CD4-positive, alpha-beta T cell treated with Interleukin-17A for 1 hour (primary cell): ENCODE measurements around the gene C2CD4C.
"Not testable (repeated sequence)": the region's sequence is repeated elsewhere in the genome, so short reads cannot be mapped to it uniquely, and the experiment has no call there.

Experiments used
- DNase-seq: peaks from one replicate; pipeline ENCODE4 v3.0.0-alpha.2; 2020

Gene C2CD4C

DNA sequence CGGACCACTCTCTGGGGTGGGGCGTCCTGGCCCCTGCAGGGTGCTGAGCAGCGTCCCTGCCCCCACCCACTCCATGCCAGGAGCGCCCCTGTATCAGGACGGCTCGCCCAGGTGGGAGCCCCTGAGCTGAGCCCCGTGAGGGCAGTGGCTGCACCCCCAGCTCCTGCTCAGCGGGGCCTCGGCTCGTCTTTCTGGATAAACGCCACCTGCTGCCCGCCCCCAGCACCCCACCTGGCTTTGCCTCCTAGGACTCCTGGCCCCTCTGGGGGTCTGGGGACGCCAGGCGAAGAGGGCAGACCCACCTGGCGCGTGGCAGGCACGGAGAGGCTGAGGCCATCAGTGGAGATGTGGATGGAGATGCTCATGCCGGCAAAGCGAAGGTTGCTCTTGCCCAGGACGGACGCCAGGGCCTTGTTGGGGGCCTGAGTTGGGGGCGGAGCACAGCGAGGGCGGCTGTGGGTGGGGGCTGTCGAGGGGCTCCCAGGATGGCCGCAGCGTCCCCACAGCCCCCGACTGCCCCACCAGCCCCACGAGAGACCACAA, 29.5 kb upstream of the C2CD4C start:
- no peak for DNase-seq

DNA sequence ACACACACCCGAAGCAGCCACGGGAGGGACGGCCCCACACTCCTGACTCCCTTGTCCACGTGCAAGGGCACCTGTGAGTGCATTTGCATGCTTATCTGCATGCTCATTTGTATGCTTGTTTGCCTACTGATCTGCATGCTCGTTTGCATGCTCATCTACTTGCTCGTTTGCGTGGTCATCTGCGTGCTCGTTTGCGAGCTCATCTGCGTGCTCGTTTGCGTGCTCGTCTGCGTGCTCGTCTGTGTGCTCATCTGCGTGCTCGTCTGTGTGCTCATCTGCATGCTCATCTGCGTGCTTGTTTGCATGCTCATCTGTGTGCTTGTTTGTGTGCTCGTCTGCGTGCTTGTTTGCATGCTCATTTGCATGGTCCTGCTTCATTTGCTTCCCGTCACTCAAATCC, 28.1 kb upstream of the C2CD4C start:
- DNase-seq = no peak

GRCh38 chr19:436413-436950, 27.5 kb upstream of the C2CD4C start:
- no peak for DNase-seq

DNA sequence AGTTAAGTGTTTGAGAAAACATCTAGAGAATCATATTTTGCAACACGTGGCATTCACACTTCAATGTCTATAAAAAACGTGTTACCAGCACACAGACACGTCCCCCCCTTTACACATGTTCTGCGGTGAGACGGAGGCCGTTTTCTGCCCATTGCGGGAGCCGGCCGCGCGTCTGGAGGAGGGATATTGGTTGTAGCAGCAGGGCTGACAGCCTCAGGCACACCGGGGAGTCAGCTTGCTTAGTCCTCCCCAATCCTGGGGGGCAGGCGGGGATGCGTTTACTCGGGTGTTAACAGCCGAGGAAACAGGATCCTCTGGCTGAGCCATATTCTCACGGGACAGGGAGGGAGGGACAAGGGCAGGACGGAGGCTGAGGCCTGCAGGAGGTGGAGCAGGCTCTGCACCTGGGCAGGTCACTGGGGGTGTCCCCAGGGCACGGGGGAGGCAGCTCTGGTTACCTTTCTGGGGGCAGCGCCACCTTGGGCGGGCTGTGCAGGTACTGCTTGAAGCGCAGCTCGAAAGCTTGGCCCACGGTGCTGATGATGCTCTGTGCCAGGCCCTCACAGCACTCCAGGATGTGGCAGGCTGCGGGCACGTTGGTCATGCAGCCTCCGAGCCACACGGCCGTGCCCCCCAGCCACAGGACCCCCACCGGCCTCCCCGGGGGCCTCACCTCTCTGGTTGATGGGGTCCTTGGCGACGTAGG, 26.9 kb upstream of the C2CD4C start:
- DNase-seq = no peak

- DNase-seq = no peak
These were observed 26.2 kb upstream of the C2CD4C start for GRCh38 chr19:435056-435706.

DNA sequence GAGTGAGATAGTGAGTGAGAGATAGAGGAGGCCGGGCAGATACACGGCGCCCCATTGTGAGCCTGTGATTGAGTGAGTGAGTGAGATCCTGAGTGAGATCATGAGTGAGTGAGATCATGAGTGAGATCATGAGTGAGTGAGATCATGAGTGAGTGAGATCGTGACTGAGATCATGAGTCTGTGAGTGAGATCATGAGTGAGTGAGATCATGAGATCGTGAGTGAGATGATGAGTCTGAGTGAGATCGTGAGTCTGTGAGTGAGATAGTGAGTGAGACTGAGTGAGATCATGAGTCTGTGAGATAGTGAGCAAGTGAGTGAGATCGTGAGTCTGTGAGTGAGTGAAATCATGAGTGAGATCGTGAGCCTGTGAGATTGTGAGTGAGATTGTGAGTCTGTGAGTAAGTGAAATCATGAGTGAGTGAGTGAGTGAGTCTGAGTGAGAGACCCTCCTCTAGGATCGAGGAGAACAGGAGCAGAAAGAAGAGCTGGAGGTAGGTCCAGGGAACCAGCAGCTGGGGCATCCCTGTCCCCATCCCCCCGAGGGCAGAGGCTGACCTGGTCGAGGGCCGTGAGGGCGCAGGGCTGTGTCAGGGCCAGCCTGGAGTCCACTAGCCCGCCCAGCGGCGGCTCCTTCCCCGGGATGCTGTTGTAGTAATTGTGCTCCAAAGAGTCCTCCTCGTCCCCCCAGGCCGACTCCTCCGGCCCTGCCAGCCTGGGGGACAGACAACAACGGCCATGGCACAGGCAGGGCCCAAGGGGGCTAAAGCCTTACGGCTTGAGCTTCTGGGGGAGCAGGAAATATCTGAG, 25.4 kb upstream of the C2CD4C start:
- no peak for DNase-seq

DNA sequence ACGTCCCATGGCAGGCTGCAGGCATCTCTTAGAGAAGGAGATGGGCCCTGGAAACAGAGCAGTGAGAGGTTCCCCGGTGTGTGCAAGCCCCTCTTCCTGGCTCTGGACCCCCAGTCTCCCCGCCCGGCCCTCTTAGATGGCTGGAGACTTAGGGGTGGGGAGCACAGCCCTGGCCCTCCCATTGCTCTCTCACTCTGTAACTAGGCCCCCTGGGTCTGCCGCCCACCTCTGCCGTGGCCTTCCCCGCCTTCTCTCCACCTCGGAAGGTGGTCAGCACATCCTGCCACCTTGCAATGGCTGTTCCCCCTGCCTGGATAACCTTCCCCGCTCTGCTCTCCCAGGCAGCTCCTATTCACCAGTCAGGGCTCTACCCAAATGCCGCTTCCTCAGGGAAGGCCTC, 21.8 kb upstream of the C2CD4C start:
- no peak for DNase-seq

DNA sequence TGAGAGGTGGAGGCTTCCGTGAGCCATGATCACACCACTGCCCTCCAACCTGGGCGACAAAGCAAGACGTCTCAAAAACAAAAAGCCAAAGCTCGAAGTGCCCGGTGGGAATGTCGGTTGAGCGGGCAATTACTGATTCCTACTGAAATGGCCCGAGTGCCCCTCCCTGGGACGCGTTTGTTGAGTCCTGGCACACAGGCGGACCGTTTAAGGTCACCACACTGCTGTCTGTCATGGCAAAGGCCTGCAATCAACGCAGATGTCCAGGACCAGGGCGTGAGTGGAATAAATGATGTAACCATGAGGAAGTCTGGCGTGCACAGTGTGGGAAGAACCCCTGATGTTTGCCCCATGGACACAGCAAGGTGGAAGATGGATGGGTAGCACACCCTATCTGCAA, 19.2 kb upstream of the C2CD4C start:
- DNase-seq = no peak

- not testable (repeated sequence) for DNase-seq
These were observed 18.7 kb upstream of the C2CD4C start for GRCh38 chr19:427675-428074.

- no peak for DNase-seq
These were observed 17.9 kb upstream of the C2CD4C start for GRCh38 chr19:426725-427445.

GRCh38 chr19:425056-425455, 16.1 kb upstream of the C2CD4C start:
- no peak for DNase-seq

GRCh38 chr19:424546-424945, 15.6 kb upstream of the C2CD4C start:
- no peak for DNase-seq

- DNase-seq = no peak
These were observed 14.9 kb upstream of the C2CD4C start for GRCh38 chr19:423691-424466.

GRCh38 chr19:422917-423226, 13.9 kb upstream of the C2CD4C start:
- not testable (repeated sequence) for DNase-seq

- DNase-seq = no peak
These were observed 13.4 kb upstream of the C2CD4C start for GRCh38 chr19:422213-422916.

- DNase-seq = no peak
These were observed 11.0 kb upstream of the C2CD4C start for GRCh38 chr19:419721-420515.

DNA sequence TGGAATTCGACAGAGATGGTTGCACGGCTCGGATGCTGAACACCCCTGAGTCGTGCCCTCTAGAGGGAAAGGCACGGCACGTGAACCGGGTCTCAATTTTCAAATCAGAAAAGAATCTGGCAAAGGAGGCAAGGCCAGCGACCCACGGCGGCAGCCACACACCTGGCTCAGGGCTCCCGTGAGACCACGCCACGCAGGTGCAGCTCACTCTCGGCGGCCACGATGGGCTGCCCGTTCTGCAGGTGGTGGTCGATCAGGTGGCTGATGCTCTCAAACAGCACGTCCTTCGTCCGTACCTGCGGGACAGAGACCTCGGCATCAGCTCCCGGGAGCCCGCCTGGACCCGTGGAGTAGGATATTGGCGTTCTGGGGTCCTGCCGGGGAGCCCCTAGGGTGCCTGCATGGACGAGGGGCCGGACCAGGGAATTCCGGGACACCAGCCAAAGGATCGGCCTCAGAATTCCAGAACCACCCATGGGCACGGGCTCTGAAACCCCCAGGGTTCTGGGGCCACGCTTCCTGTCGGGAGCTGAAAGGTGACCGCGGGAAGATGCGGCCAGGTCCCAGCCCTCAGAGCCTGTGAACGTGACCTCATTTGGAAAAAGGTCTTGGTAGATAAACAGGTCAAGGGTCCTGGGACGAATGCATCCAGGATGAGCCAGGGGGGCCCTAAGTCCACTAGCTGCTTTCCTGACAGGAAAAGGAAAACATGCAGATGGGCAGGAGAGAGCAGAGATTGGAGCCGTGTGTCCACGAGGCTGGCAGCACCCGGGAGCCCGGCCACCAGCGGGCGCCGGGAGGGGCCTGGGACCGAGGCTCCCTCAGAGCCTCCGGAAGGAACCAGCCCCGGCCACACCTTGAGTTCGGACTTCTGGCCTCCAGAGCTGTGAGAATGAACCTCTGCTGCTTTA, 10.1 kb upstream of the C2CD4C start:
- no peak for DNase-seq

- no peak for DNase-seq
These were observed 7.5 kb upstream of the C2CD4C start for GRCh38 chr19:416416-416815.

DNA sequence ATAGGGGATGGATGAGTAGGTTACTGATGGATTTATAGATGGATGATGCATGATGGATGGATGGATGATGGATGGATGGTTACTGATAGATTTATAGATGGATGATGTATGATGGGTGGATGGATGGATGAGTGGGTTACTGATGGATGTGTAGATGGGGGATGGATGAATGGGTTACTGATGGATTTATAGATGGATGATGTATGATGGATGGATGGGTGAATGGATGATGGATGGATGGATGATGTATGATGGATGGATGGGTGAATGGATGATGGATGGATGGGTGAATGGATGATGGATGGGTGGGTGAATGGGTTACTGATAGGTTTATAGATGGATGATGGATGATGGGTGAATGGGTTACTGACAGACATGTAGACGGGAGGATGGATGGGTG, 6.3 kb upstream of the C2CD4C start:
- DNase-seq = no peak
